GM21390 (cell line): ENCODE results near the gene MAPK10.
A peak's percentile ranks its signal among the peaks of the same experiment; 100 is the strongest.

ENCODE experiments used
- ATAC-seq: cut with Tn5 transposase; IDR thresholded peaks from one replicate; pipeline ENCODE4 v1.9.1; 2021; ENCODE audit not compliant: unreplicated experiment

Gene MAPK10

GRCh38 chr4:86359944-86360478 lies at the start of gene MAPK10:
TSS of gene MAPK10 (minus strand) at chr4:86360053.
- peak; percentile 99 for ATAC-seq

- no peak for ATAC-seq
Measured at GRCh38 chr4:86403575-86403974, 43.7 kb upstream of the MAPK10 start.

GRCh38 chr4:86401826-86402225 lies 42.0 kb upstream of the MAPK10 start:
- ATAC-seq, result no peak

- ATAC-seq, result no peak
Measured at GRCh38 chr4:86400216-86400615, 40.4 kb upstream of the MAPK10 start.

- ATAC-seq, result peak; percentile 88
Measured at GRCh38 chr4:86398187-86398586, 38.3 kb upstream of the MAPK10 start.

- no peak for ATAC-seq
Measured at GRCh38 chr4:86393749-86394148, 33.9 kb upstream of the MAPK10 start.

GRCh38 chr4:86389664-86390063 lies 29.8 kb upstream of the MAPK10 start:
- no peak for ATAC-seq

GRCh38 chr4:86388252-86388651 lies 28.4 kb upstream of the MAPK10 start:
- ATAC-seq, result no peak

GRCh38 chr4:86386817-86387415 lies 27.1 kb upstream of the MAPK10 start:
- ATAC-seq, result no peak

- no peak for ATAC-seq
Measured at GRCh38 chr4:86386201-86386600, 26.3 kb upstream of the MAPK10 start.

GRCh38 chr4:86381431-86381830 lies 21.6 kb upstream of the MAPK10 start:
- ATAC-seq, result no peak

GRCh38 chr4:86380181-86380724 lies 20.4 kb upstream of the MAPK10 start:
- no peak for ATAC-seq

- ATAC-seq, result no peak
Measured at GRCh38 chr4:86376850-86377249, 17.0 kb upstream of the MAPK10 start.

- no peak for ATAC-seq
Measured at GRCh38 chr4:86368433-86368832, 8.6 kb upstream of the MAPK10 start.

- no peak for ATAC-seq
Measured at GRCh38 chr4:86367577-86367976, 7.7 kb upstream of the MAPK10 start.

- ATAC-seq, result no peak
Measured at GRCh38 chr4:86366920-86367319, 7.1 kb upstream of the MAPK10 start.

- no peak for ATAC-seq
Measured at GRCh38 chr4:86362510-86362909, 2.7 kb upstream of the MAPK10 start.

- ATAC-seq, result no peak
Measured at GRCh38 chr4:86358257-86358656, 1.6 kb downstream of the MAPK10 start.

GRCh38 chr4:86357608-86358007 lies 2.2 kb downstream of the MAPK10 start:
- ATAC-seq, result no peak

- no peak for ATAC-seq
Measured at GRCh38 chr4:86356425-86357210, 3.2 kb downstream of the MAPK10 start.

GRCh38 chr4:86354390-86354789 lies 5.5 kb downstream of the MAPK10 start:
- ATAC-seq, result no peak

- no peak for ATAC-seq
Measured at GRCh38 chr4:86346320-86346719, 13.5 kb downstream of the MAPK10 start.
